HepG2 (cell line): ENCODE measurements around the gene ARHGDIA. TPM values are rescaled to one million over a fixed set of nuclear protein-coding genes. Genes with fewer than 3 reads are reported as not detected.

Experiments
- ATAC-seq: fragments of 200-7000 bp; cut with Tn5 transposase; 3 replicates; pipeline ENCODE4 v1.9.1; 2020; ENCODE audit warnings: mild to moderate bottlenecking, moderate library complexity
- BruUV-seq: library from RNA; stranded (reverse); fragments of 400-500 nt; replicated peaks from 2 replicates; lab custom pipeline; 2021; lab: Mats Ljungman, UMichigan
- CTCF ChIA-PET: fragments of 300-600 bp; formaldehyde crosslinking; extraction: SDS; loops from one replicate; lab custom pipeline; 2021; ENCODE audit warnings: low total read pairs, inconsistent platforms, low intra/inter-chr PET ratio; lab: Yijun Ruan, JAX
- POLR2A ChIA-PET: fragments of 350-600 bp; sonication (Branson Sonifier 250); formaldehyde crosslinking; loops from one replicate; lab custom pipeline; 2020; ENCODE audit warnings: antibody characterized with exemption, inconsistent platforms; lab: Yijun Ruan, JAX
- DNase-seq: peaks from one replicate; pipeline ENCODE4 v3.0.0-alpha.2; 2015; ENCODE audit warnings: low spot score
- FAIRE-seq: peaks from 3 replicates; lab custom pipeline; 2011; peaks lifted over from hg19 to GRCh38; lab: Jason Lieb, UNC
- H2AFZ ChIP-seq: one replicate; pipeline ENCODE4 v1.6.1; 2011; ENCODE audit warnings: low read length, inconsistent platforms
- H3K27ac ChIP-seq: fragments of 300-600 bp; 3 replicates; pipeline ENCODE4 v1.8.0; 2011; ENCODE audit warnings: mixed run types, mild to moderate bottlenecking, mixed read lengths, low read length, inconsistent platforms; ENCODE audit not compliant: insufficient read depth; ENCODE audit errors: extremely low read length
- H3K27me3 ChIP-seq, 2 experiments: fragments of 200-600 bp in 1 of 2; 2 replicates in 1 of 2; 3 replicates in 1 of 2; pipeline versions ENCODE4 v1.6.0 to v1.8.0; 2011; ENCODE audit warnings: low read length in 2 of 2, mild to moderate bottlenecking in 2 of 2, moderate library complexity in 2 of 2, inconsistent platforms in 1 of 2; ENCODE audit not compliant: insufficient read depth in 2 of 2, control insufficient read depth in 1 of 2
- H3K36me3 ChIP-seq, 2 experiments: fragments of 200-600 bp in 1 of 2; replicated peaks in 1 of 2; 2 replicates in 1 of 2; 3 replicates in 1 of 2; pipeline versions ENCODE4 v1.5.1 to v1.8.0; 2011; ENCODE audit warnings: low read length in 2 of 2, inconsistent platforms in 1 of 2; ENCODE audit not compliant: insufficient read depth in 2 of 2, control insufficient read depth in 1 of 2
- H3K4me1 ChIP-seq: 2 replicates; pipeline ENCODE4 v1.5.1; 2012; ENCODE audit warnings: low read length, inconsistent platforms; ENCODE audit not compliant: insufficient read depth
- H3K4me2 ChIP-seq: 2 replicates; pipeline ENCODE4 v1.6.0; 2011; ENCODE audit warnings: low read depth, low read length, inconsistent platforms
- H3K4me3 ChIP-seq, 3 experiments: fragments of 200-600 bp in 1 of 3; sonication (generic), shearing (Covaris generic) in 1 of 3; replicated peaks in 1 of 3; 2 replicates each; pipeline ENCODE4 v1.5.1; 2011 to 2016; ENCODE audit warnings: low read length in 3 of 3, inconsistent platforms in 2 of 3, low read depth in 2 of 3, mild to moderate bottlenecking in 2 of 3, control low read depth in 1 of 3, mixed read lengths in 1 of 3; ENCODE audit not compliant: insufficient read depth in 1 of 3
- H3K79me2 ChIP-seq: one replicate; pipeline ENCODE4 v1.6.1; 2011; ENCODE audit warnings: low read length, inconsistent platforms; ENCODE audit not compliant: insufficient read depth
- H3K9ac ChIP-seq: 2 replicates; pipeline ENCODE4 v1.6.0; 2011; ENCODE audit warnings: mild to moderate bottlenecking, low read depth, low read length, inconsistent platforms; ENCODE audit not compliant: insufficient read depth
- H3K9me3 ChIP-seq: 2 replicates; pipeline ENCODE4 v1.5.1; 2012; ENCODE audit warnings: mild to moderate bottlenecking, low read length
- H4K20me1 ChIP-seq: 2 replicates; pipeline ENCODE4 v1.6.0; 2011; ENCODE audit warnings: inconsistent platforms, mild to moderate bottlenecking, low read length, moderate library complexity; ENCODE audit not compliant: insufficient read depth
- AGO2 ChIP-seq: fragments of 200-400 bp; formaldehyde crosslinking; optimal IDR thresholded peaks from 2 replicates; pipeline ENCODE3; 2017; ENCODE audit warnings: mild to moderate bottlenecking, low read depth, low read length, moderate library complexity
- CBX5 ChIP-seq: sonication (generic); formaldehyde crosslinking; IDR thresholded peaks from 2 replicates; pipeline ENCODE4 v1.4.0; 2020; ENCODE audit warnings: missing genetic modification reagents, borderline replicate concordance
- CENPX ChIP-seq: sonication (generic); formaldehyde crosslinking; IDR thresholded peaks from 2 replicates; pipeline ENCODE4 v1.9.0; 2021; ENCODE audit warnings: mild to moderate bottlenecking, missing genetic modification reagents, moderate library complexity
- HES4 ChIP-seq: sonication (generic); formaldehyde crosslinking; IDR thresholded peaks from 2 replicates; pipeline ENCODE4 v1.9.0; 2021; ENCODE audit warnings: mild to moderate bottlenecking, missing genetic modification reagents, borderline replicate concordance
- HOXA3 ChIP-seq: sonication (generic); formaldehyde crosslinking; IDR thresholded peaks from 2 replicates; pipeline ENCODE4 v1.5.0; 2020; ENCODE audit warnings: missing genetic modification reagents
- JUN ChIP-seq: sonication (generic); formaldehyde crosslinking; IDR thresholded peaks from 2 replicates; pipeline ENCODE4 v1.4.0; 2020; ENCODE audit warnings: mild to moderate bottlenecking, missing genetic modification reagents
- KMT2A ChIP-seq: sonication (generic); formaldehyde crosslinking; IDR thresholded peaks from 2 replicates; pipeline ENCODE4 v1.4.0; 2020; ENCODE audit warnings: missing genetic modification reagents
- NR2F2 ChIP-seq: IDR thresholded peaks from 2 replicates; pipeline ENCODE4 v1.6.1; 2012; ENCODE audit warnings: low read depth, inconsistent platforms, borderline replicate concordance
- PHB2 ChIP-seq: fragments of 450-650 bp; IDR thresholded peaks from 2 replicates; pipeline ENCODE4 v1.6.1; 2018; ENCODE audit not compliant: partially characterized antibody
- POLR2A ChIP-seq, 2 experiments: IDR thresholded peaks; 2 replicates each; pipeline ENCODE4 v1.6.1; 2011; ENCODE audit warnings: low read depth in 2 of 2, low read length in 2 of 2, mild to moderate bottlenecking in 1 of 2, moderate library complexity in 1 of 2; ENCODE audit not compliant: insufficient read depth in 1 of 2
- POLR2G ChIP-seq: fragments of 200-400 bp; formaldehyde crosslinking; IDR thresholded peaks from 2 replicates; pipeline ENCODE4 v1.6.1; 2018; ENCODE audit warnings: mild to moderate bottlenecking, low read depth, low read length, moderate library complexity
- RAD21 ChIP-seq: fragments of 450-650 bp; formaldehyde crosslinking; IDR thresholded peaks from 2 replicates; pipeline ENCODE4 v1.5.0; 2020; ENCODE audit warnings: mild to moderate bottlenecking
- RBFOX2 ChIP-seq: fragments of 200-400 bp; formaldehyde crosslinking; IDR thresholded peaks from 2 replicates; pipeline ENCODE4 v1.6.1; 2017; ENCODE audit warnings: low read depth, mild to moderate bottlenecking, low read length
- SATB2 ChIP-seq: sonication (generic); formaldehyde crosslinking; IDR thresholded peaks from 2 replicates; pipeline ENCODE4 v1.5.0; 2020; ENCODE audit warnings: missing genetic modification reagents
- SP4 ChIP-seq: sonication (generic); formaldehyde crosslinking; IDR thresholded peaks from 2 replicates; pipeline ENCODE4 v1.8.1; 2023; ENCODE audit warnings: mild to moderate bottlenecking, missing genetic modification reagents
- SPEN ChIP-seq: sonication (generic); formaldehyde crosslinking; IDR thresholded peaks from 2 replicates; pipeline ENCODE4 v1.5.1; 2020; ENCODE audit warnings: low read depth, mild to moderate bottlenecking, missing genetic modification reagents
- ZFP82 ChIP-seq: sonication (generic); formaldehyde crosslinking; IDR thresholded peaks from 2 replicates; pipeline ENCODE4 v1.5.1; 2020; ENCODE audit warnings: mild to moderate bottlenecking, missing genetic modification reagents, borderline replicate concordance
- ZFX ChIP-seq: sonication (generic); formaldehyde crosslinking; IDR thresholded peaks from 2 replicates; pipeline ENCODE4 v1.4.0; 2020; ENCODE audit warnings: mild to moderate bottlenecking, low read depth, missing genetic modification reagents, moderate library complexity
- ZNF10 ChIP-seq: sonication (generic); formaldehyde crosslinking; IDR thresholded peaks from 2 replicates; pipeline ENCODE4 v1.4.0; 2020; ENCODE audit warnings: mild to moderate bottlenecking, low read depth, missing genetic modification reagents, borderline replicate concordance
- ZNF432 ChIP-seq: sonication (generic); formaldehyde crosslinking; IDR thresholded peaks from 2 replicates; pipeline ENCODE4 v1.5.0; 2020; ENCODE audit warnings: missing genetic modification reagents, mild to moderate bottlenecking, borderline replicate concordance
- ZNF75D ChIP-seq: sonication (generic); formaldehyde crosslinking; IDR thresholded peaks from 2 replicates; pipeline ENCODE4 v1.8.1; 2023; ENCODE audit warnings: missing genetic modification reagents, mild to moderate bottlenecking, borderline replicate concordance
- ZNF841 ChIP-seq: sonication (generic); formaldehyde crosslinking; IDR thresholded peaks from 2 replicates; pipeline ENCODE4 v1.8.1; 2023; ENCODE audit warnings: missing genetic modification reagents, borderline replicate concordance
- WGBS: methylation state at CpG from one replicate; pipeline ENCODE4 v1.1.6; 2017; ENCODE audit warnings: low lambda C conversion rate; 5-methylcytosine and 5-hydroxymethylcytosine counted together
- in situ Hi-C: cut with HindIII; loops from 2 replicates; pipeline ENCODE4 v1.10.0; 2017; ENCODE audit warnings: low pct_unique_long_range_greater_than_20kb; ENCODE audit not compliant: extremely low pct_ligation_motif_present
- intact Hi-C: fragments of 100-400 bp; cut with micrococcal nuclease; formaldehyde crosslinking; loops from one replicate; pipeline ENCODE4 v1.10.0; 2022; ENCODE audit not compliant: unreplicated experiment
- polyA plus RNA-seq, 8 experiments: library from polyadenylated mRNA; depleted of rRNA in 3 of 8; stranded (reverse) in 7 of 8; unstranded in 1 of 8; fragments of >200 nt; fragmentation: Illumina TruSeq in 4 of 8; extraction: Trizol in 4 of 8; gene quantifications; 2 replicates each; pipeline versions ENCODE4 v1.2.1 to v1.2.3, GENCODE V29; 2011 to 2016; ENCODE audit warnings: low read depth in 4 of 8, missing spikeins in 1 of 8, mixed read lengths in 1 of 8; ENCODE audit not compliant: insufficient read depth in 1 of 8
- total RNA-seq, 5 experiments: library from RNA; depleted of rRNA; stranded (reverse); fragments of >200 nt; fragmentation: Illumina TruSeq; extraction: Trizol; gene quantifications; 2 replicates each; pipeline ENCODE4 v1.2.3, GENCODE V29; 2016; ENCODE audit warnings: low read depth in 1 of 5

The ARHGDIA gene
- total and polyA plus RNA-seq, 2 of the 13 experiments (the other 11 are each of a cell fraction or from before 2014, with no cell fraction given): 40.0 to 64.0 TPM

- ChIA-PET POLR2A (interaction anchor here (1.0 to 1.7 kb wide), 4 partner anchors 12 to 23 kb away, joined by 4 to 7 read pairs (median 5); partner anchors contain the start of genes MCRIP1 and P4HB), CTCF (no interaction called here)
- no peaks in the 10 kb centered on the region for H3K27me3 ChIP-seq
- no peak for FAIRE-seq
- no peak for DNase-seq
- H3K4me3 ChIP-seq: no peak overlapping the region
- no peak overlapping the region for H3K27ac ChIP-seq
- WGBS: 90% methylated on average over 13 of the region's 13 CpGs
- peaks cover 39 to 63% of the 10 kb centered on the region in 2 experiments for H3K36me3 ChIP-seq
- peaks cover 6% of the 10 kb centered on the region; the same call in 1 of the 2 replicates for H4K20me1 ChIP-seq
- in situ Hi-C loops (no loop called here), intact Hi-C loops (no loop called here)
- ATAC-seq: no peak
- H3K9ac ChIP-seq: no peak overlapping the region
- no peaks in the 10 kb centered on the region for H3K9me3 ChIP-seq
- no peak overlapping the region for H2AFZ ChIP-seq
- no peaks in the 10 kb centered on the region for H3K79me2 ChIP-seq
- H3K4me1 ChIP-seq: peaks cover 15% of the 10 kb centered on the region
- TF ChIP-seq SATB2 (CRISPR knock-in tag) (no peak), HOXA3 (CRISPR knock-in tag) (0 out of 2 replicates have a peak, but pooled peaks have one; percentile 3), SP4 (CRISPR knock-in tag) (0 out of 2 replicates have a peak, but pooled peaks have one; percentile 32), NR2F2 (no peak), HES4 (0 out of 2 replicates have a peak, but pooled peaks have one; percentile 41)
- H3K4me2 ChIP-seq: no peak overlapping the region
- no TSS peak for BruUV-seq
Measured at GRCh38 chr17:81845361-81845760, 25.8 kb downstream of the ARHGDIA start.

GRCh38 chr17:81844887-81845286, 26.2 kb downstream of the ARHGDIA start:
- Histone ChIP-seq H3K27ac (no peak overlapping the region), H3K4me3 (no peak overlapping the region), H3K9me3 (no peaks in the 10 kb centered on the region), H3K27me3 (no peaks in the 10 kb centered on the region)
- POLR2A ChIA-PET: interaction anchor here (1.3 to 1.7 kb wide), 3 partner anchors 14 to 23 kb away, joined by 5 to 7 read pairs (median 5); partner anchors contain the start of gene P4HB
- ATAC-seq: no peak
- in situ Hi-C loops: no loop called here
- TF ChIP-seq POLR2A (IDR thresholded peaks at IDR 0.05; ENCODE audit: insufficient read depth in 1 of 2, low read depth in 2 of 2, low read length in 2 of 2) (peak in 1 of 2 experiments; percentile 25; a peak in 2 of 4 replicates), ZNF10 (CRISPR knock-in tag) (no peak), ZNF841 (CRISPR knock-in tag) (no peak), AGO2 (peak; percentile 7), ZFX (CRISPR knock-in tag) (no peak), SP4 (CRISPR knock-in tag) (no peak), CENPX (CRISPR knock-in tag) (no peak), ZFP82 (no peak), ZNF75D (CRISPR knock-in tag) (no peak), HOXA3 (CRISPR knock-in tag) (0 out of 2 replicates have a peak, but pooled peaks have one; percentile 2), KMT2A (CRISPR knock-in tag) (no peak), CBX5 (CRISPR knock-in tag) (no peak), JUN (CRISPR knock-in tag) (no peak), RAD21 (0 out of 2 replicates have a peak, but pooled peaks have one; percentile 12), RBFOX2 (peak; percentile 61), POLR2G (0 out of 2 replicates have a peak, but pooled peaks have one; percentile 17), PHB2 (no peak), SPEN (CRISPR knock-in tag) (no peak), ZNF432 (CRISPR knock-in tag) (no peak)
- TF ChIP-seq, all 625 proteins: peak for 6
- no peak for FAIRE-seq
- Histone ChIP-seq H2AFZ (no peak overlapping the region), H3K4me1 (peaks cover 15% of the 10 kb centered on the region), H4K20me1 (peaks cover 6% of the 10 kb centered on the region; the same call in 1 of the 2 replicates), H3K9ac (no peak overlapping the region), H3K4me2 (no peak overlapping the region), H3K79me2 (no peaks in the 10 kb centered on the region), H3K36me3 (peaks cover 39 to 63% of the 10 kb centered on the region in 2 experiments)
- 96% methylated on average over 13 of the region's 13 CpGs for WGBS
- CTCF ChIA-PET: no interaction called here
- BruUV-seq: no TSS peak
- DNase-seq: no peak
- intact Hi-C loops: no loop called here
